ENCODE data around the gene ISG15. TPM values are rescaled to one million over a fixed set of nuclear protein-coding genes. Genes with fewer than 3 reads are reported as not detected.

The ISG15 gene
- 50.6 TPM for total RNA-seq

- Histone ChIP-seq H3K4me1 (ENCODE audit: insufficient read depth, low read length) (peaks cover 23% of the 10 kb centered on the region), H3K27me3 (ENCODE audit: insufficient read depth, low read length) (no peaks in the 10 kb centered on the region), H3K4me3 (ENCODE audit: low read length) (peak within 1 kb of the TSS; percentile 81), H3K9me3 (ENCODE audit: low read depth, low read length) (no peaks in the 10 kb centered on the region)
Observed at GRCh38 chr1:1013105-1013921, at the start of gene ISG15. Gene ISG15 (plus strand): TSS chr1:1013497. CDS start chr1:1013574, 77 bp downstream.

GRCh38 chr1:963746-964525 is 49.4 kb upstream of the ISG15 start:
- no peak overlapping the region for H3K4me3 ChIP-seq (ENCODE audit: low read length)
- H3K27me3 ChIP-seq (ENCODE audit: insufficient read depth, low read length): no peaks in the 10 kb centered on the region
- peaks cover 30% of the 10 kb centered on the region for H3K4me1 ChIP-seq (ENCODE audit: insufficient read depth, low read length)
- H3K9me3 ChIP-seq (ENCODE audit: low read depth, low read length): no peaks in the 10 kb centered on the region

GRCh38 chr1:964691-965525 is 48.4 kb upstream of the ISG15 start:
- Histone ChIP-seq H3K4me1 (ENCODE audit: insufficient read depth, low read length) (peaks cover 24% of the 10 kb centered on the region), H3K4me3 (ENCODE audit: low read length) (no peak overlapping the region), H3K27me3 (ENCODE audit: insufficient read depth, low read length) (peaks cover 3% of the 10 kb centered on the region), H3K9me3 (ENCODE audit: low read depth, low read length) (no peaks in the 10 kb centered on the region)

GRCh38 chr1:965526-966134 is 47.7 kb upstream of the ISG15 start:
- H3K27me3 ChIP-seq (ENCODE audit: insufficient read depth, low read length): peaks cover 3% of the 10 kb centered on the region
- H3K4me3 ChIP-seq (ENCODE audit: low read length): no peak overlapping the region
- no peaks in the 10 kb centered on the region for H3K9me3 ChIP-seq (ENCODE audit: low read depth, low read length)

DNA sequence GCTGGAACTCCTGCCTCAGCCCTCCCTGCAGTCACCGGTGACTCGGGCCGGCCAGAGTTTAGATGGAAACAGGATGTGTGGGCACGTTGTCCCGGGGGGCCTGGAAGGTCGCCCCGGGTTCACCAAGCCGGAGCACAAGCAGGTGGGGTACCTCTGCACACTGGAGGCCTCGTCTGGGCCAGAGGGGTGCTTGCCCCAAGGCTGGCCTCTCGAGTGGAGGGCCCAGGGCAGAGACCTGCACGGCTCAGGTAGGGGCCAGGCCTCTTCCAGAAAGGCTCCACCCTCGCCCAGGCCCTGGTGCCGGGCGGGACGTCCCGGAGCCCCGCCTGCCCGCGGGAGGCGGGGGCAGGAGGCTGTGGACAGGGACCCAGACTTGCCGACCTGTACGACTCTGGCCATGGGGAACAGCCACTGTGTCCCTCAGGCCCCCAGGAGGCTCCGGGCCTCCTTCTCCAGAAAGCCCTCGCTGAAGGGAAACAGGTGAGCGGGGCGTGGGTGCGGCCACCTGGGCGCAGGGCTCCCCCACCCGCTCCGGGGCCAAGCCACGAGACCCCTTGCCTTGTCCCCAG is 47.1 kb upstream of the ISG15 start, which contains the start of gene PLEKHN1:
PLEKHN1 (plus strand) TSS at position 348 of the 569 bp plus-strand sequence; CDS start at position 398, 50 bp downstream.
- Histone ChIP-seq H3K4me1 (ENCODE audit: insufficient read depth, low read length) (peaks cover 22% of the 10 kb centered on the region), H3K27me3 (ENCODE audit: insufficient read depth, low read length) (peaks cover 3% of the 10 kb centered on the region), H3K9me3 (ENCODE audit: low read depth, low read length) (no peaks in the 10 kb centered on the region), H3K4me3 (ENCODE audit: low read length) (peak within 1 kb of the TSS; percentile 46)

More at GRCh38 chr1:965526-966134, 47.7 kb upstream of the ISG15 start:
- H3K4me1 ChIP-seq (ENCODE audit: insufficient read depth, low read length): peaks cover 24% of the 10 kb centered on the region

GRCh38 chr1:966704-967300 is 46.5 kb upstream of the ISG15 start:
- Histone ChIP-seq H3K9me3 (ENCODE audit: low read depth, low read length) (no peaks in the 10 kb centered on the region), H3K4me3 (ENCODE audit: low read length) (peak overlapping the region; percentile 46)

DNA sequence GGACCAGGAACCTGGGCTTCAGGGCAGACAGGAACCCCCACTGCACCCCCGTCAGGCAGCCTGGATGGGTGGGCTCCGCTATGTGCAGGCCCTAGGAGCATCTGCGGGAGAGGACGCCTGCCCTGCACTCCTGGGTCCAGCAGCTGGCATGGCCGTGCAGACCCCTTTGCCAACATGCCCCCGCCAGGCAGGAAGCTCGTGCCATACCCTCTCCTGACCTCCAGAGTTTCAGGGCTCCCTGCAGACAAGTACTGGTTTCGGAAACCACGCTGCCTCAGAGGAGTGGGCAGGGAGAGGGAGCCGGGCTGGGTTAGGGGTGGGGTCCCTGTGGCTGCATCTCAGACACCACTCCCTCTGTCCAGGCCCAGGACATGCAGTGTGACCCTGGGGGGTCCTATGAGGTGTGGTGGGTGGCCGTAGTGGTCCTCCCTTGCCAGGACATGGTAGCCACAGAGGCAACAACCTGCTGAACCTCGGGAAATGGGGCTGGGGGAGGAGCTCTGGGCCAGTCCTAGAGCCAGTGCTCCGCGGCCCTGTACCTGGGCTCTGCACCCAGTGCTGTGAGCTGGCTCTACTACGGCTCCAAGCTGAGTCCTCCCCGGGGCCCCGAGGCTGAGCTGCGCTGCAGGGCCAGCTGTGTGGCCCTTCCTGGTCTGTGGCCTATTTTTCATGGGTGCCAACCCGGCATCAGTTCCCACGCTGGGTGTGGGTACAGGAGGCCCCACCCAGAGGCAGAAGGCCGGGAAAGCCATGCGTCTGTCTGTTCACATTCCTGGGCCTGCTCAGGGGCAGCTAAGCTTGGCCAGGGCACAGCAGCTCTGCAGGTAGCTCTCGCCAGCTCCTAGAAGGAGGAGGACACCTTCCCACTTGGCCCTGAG is 45.6 kb upstream of the ISG15 start:
- Histone ChIP-seq H3K9me3 (ENCODE audit: low read depth, low read length) (no peaks in the 10 kb centered on the region), H3K4me1 (ENCODE audit: insufficient read depth, low read length) (peaks cover 19% of the 10 kb centered on the region), H3K4me3 (ENCODE audit: low read length) (no peak overlapping the region), H3K27me3 (ENCODE audit: insufficient read depth, low read length) (peaks cover 6% of the 10 kb centered on the region)

More at GRCh38 chr1:966704-967300, 46.5 kb upstream of the ISG15 start:
- Histone ChIP-seq H3K4me1 (ENCODE audit: insufficient read depth, low read length) (peaks cover 19% of the 10 kb centered on the region), H3K27me3 (ENCODE audit: insufficient read depth, low read length) (peaks cover 6% of the 10 kb centered on the region)

GRCh38 chr1:969260-969855 is 43.9 kb upstream of the ISG15 start:
- H3K4me1 ChIP-seq (ENCODE audit: insufficient read depth, low read length): peaks cover 19% of the 10 kb centered on the region
- no peaks in the 10 kb centered on the region for H3K9me3 ChIP-seq (ENCODE audit: low read depth, low read length)
- H3K4me3 ChIP-seq (ENCODE audit: low read length): no peak overlapping the region
- H3K27me3 ChIP-seq (ENCODE audit: insufficient read depth, low read length): peaks cover 6% of the 10 kb centered on the region

GRCh38 chr1:970242-970972 is 42.9 kb upstream of the ISG15 start:
- H3K4me1 ChIP-seq (ENCODE audit: insufficient read depth, low read length): peaks cover 19% of the 10 kb centered on the region
- peaks cover 6% of the 10 kb centered on the region for H3K27me3 ChIP-seq (ENCODE audit: insufficient read depth, low read length)
- no peak overlapping the region for H3K4me3 ChIP-seq (ENCODE audit: low read length)
- H3K9me3 ChIP-seq (ENCODE audit: low read depth, low read length): no peaks in the 10 kb centered on the region

DNA sequence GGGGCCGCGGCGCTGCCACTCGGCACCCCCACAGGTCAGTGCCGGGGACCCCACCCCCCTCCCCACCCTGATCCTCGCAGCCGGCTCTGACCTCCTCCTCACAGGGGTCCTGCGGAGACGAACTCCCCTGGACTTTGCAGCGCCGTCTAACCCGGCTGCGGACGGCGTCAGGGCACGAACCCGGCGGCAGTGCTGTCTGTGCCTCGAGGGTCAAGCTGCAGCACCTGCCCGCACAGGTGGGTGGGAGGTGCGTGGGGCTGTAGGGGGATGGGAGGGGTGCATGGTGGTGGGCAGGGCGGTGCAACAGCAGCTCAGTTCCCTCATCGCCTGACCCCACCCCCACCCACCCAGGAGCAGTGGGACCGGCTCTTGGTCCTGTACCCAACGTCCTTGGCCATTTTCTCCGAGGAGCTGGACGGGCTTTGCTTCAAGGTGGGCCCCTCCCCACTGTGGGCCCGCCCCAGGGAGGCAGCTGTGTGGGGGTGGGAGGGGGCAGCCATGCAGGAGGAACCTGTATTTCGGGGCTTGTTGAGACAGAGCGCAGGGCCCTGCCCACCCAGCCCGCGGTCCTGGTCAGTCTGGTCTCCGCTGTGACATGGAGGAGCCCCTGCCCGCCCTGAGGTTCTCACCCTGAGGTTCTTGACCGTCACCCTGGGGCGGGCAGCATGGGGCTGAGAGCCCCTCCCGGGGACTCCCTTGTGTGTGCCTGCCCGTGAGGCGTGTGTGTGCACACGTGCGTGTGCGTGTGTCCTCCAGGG is 42.1 kb upstream of the ISG15 start:
- Histone ChIP-seq H3K9me3 (ENCODE audit: low read depth, low read length) (no peaks in the 10 kb centered on the region), H3K27me3 (ENCODE audit: insufficient read depth, low read length) (peaks cover 6% of the 10 kb centered on the region), H3K4me3 (ENCODE audit: low read length) (no peak overlapping the region), H3K4me1 (ENCODE audit: insufficient read depth, low read length) (peaks cover 19% of the 10 kb centered on the region)

DNA sequence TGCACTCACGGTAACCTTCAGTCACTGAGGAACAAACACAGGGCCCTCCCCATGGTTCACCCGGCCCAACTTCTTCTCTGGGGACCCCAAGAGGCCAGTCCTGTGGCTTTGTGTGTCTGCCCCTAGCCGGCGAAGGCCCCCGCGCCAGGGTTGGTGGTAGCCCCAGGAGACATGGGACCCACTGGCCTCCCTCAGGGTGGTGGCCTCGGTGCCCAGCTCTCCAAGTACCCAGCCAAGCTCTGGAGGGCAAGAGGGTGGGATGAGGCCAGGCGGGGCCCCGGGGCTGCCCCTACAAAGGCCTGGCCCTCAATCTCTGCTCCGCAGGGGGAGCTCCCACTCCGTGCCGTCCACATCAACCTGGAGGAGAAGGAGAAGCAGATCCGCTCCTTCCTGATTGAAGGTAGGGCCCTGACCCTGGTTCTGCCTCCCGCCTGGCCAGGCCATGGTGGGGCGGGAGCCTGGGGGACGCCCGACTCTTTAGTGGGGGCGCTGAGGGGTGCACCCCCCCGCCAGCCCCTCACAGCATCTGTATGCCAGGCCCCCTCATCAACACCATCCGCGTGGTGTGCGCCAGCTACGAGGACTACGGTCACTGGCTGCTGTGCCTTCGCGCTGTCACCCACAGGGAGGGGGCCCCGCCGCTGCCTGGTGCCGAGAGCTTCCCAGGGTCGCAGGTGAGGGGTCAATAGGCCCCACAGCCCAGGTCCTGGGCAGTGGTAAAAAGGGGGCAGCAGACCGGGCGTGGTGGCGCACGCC is 41.4 kb upstream of the ISG15 start:
- Histone ChIP-seq H3K9me3 (ENCODE audit: low read depth, low read length) (no peaks in the 10 kb centered on the region), H3K4me3 (ENCODE audit: low read length) (no peak overlapping the region), H3K27me3 (ENCODE audit: insufficient read depth, low read length) (peaks cover 6% of the 10 kb centered on the region), H3K4me1 (ENCODE audit: insufficient read depth, low read length) (peaks cover 14% of the 10 kb centered on the region)

Measured in mononuclear cell (primary cell).